ENCODE results near the gene NAPA.
"Not testable (repeated sequence)": the region's sequence is repeated elsewhere in the genome, so short reads cannot be mapped to it uniquely, and the experiment has no call there.

NAPA gene

GRCh38 chr19:47487551-47488515 is 27.0 kb downstream of the NAPA start:
- DNase-seq (ENCODE audit: low spot score): no peak

GRCh38 chr19:47486900-47487299 is 28.0 kb downstream of the NAPA start:
- DNase-seq (ENCODE audit: low spot score): no peak

GRCh38 chr19:47486220-47486619 is 28.6 kb downstream of the NAPA start:
- not testable (repeated sequence) for DNase-seq (ENCODE audit: low spot score)

- no peak for DNase-seq (ENCODE audit: low spot score)
These were observed 29.7 kb downstream of the NAPA start for GRCh38 chr19:47485210-47485609.

- peak; percentile 84 for DNase-seq (ENCODE audit: low spot score)
These were observed 30.8 kb downstream of the NAPA start, which contains the start of gene KPTN for GRCh38 chr19:47483800-47484690. Gene KPTN, minus strand, starts transcription at chr19:47484219. Its CDS starts 59 bp downstream, at chr19:47484160.

- no peak for DNase-seq (ENCODE audit: low spot score)
These were observed 31.7 kb downstream of the NAPA start for GRCh38 chr19:47483200-47483599.

GRCh38 chr19:47481460-47482052 is 33.3 kb downstream of the NAPA start:
- no peak for DNase-seq (ENCODE audit: low spot score)

- DNase-seq (ENCODE audit: low spot score): no peak
These were observed 34.2 kb downstream of the NAPA start for GRCh38 chr19:47480658-47481057.

- no peak for DNase-seq (ENCODE audit: low spot score)
These were observed 35.0 kb downstream of the NAPA start for GRCh38 chr19:47479701-47480503.

GRCh38 chr19:47476438-47476972 is 38.4 kb downstream of the NAPA start:
- no peak for DNase-seq (ENCODE audit: low spot score)

- DNase-seq (ENCODE audit: low spot score): no peak
These were observed 39.4 kb downstream of the NAPA start for GRCh38 chr19:47475465-47475864.

- no peak for DNase-seq (ENCODE audit: low spot score)
These were observed 41.5 kb downstream of the NAPA start for GRCh38 chr19:47473336-47473735.

- peak; percentile 44 for DNase-seq (ENCODE audit: low spot score)
These were observed 43.0 kb downstream of the NAPA start, which contains the start of gene SLC8A2 for GRCh38 chr19:47471733-47472457. Gene SLC8A2, minus strand, starts transcription at chr19:47471893. Its CDS starts 5,490 bp downstream, at chr19:47466403.

GRCh38 chr19:47471381-47471732 is 43.5 kb downstream of the NAPA start:
- no peak for DNase-seq (ENCODE audit: low spot score)

- DNase-seq (ENCODE audit: low spot score): no peak
These were observed 44.2 kb downstream of the NAPA start for GRCh38 chr19:47470447-47471195.

GRCh38 chr19:47469719-47470118 is 45.1 kb downstream of the NAPA start:
- DNase-seq (ENCODE audit: low spot score): no peak

GRCh38 chr19:47469363-47469700 is 45.5 kb downstream of the NAPA start:
- no peak for DNase-seq (ENCODE audit: low spot score)

GRCh38 chr19:47467914-47468313 is 46.9 kb downstream of the NAPA start:
- DNase-seq (ENCODE audit: low spot score): no peak

- no peak for DNase-seq (ENCODE audit: low spot score)
These were observed 48.9 kb downstream of the NAPA start for GRCh38 chr19:47465957-47466356.
